Smooth muscle cell (in vitro differentiated cells): ENCODE results near the gene SLC25A11. TPM values are rescaled to one million over a fixed set of nuclear protein-coding genes. Genes with fewer than 3 reads are reported as not detected.

Experiments used
- DNase-seq: peaks from one replicate; lab custom pipeline; 2025; ENCODE audit not compliant: unreplicated experiment; lab: John Stamatoyannopoulos, UW
- H2AFZ ChIP-seq: fragments of 200-600 bp; sonication (generic); 2 replicates; pipeline ENCODE4 v1.6.0; 2016; ENCODE audit warnings: antibody characterized with exemption, low read depth, mild to moderate bottlenecking
- H3F3A ChIP-seq: fragments of 200-600 bp; sonication (generic); 2 replicates; pipeline ENCODE4 v1.6.0; 2017; ENCODE audit warnings: antibody characterized with exemption, low read depth
- H3K27ac ChIP-seq: fragments of 200-600 bp; sonication (generic); 2 replicates; pipeline ENCODE4 v1.5.1; 2016; ENCODE audit warnings: low read depth, mild to moderate bottlenecking
- H3K27me3 ChIP-seq: fragments of 200-600 bp; sonication (generic); 2 replicates; pipeline ENCODE4 v1.6.1; 2016; ENCODE audit warnings: low read depth, mild to moderate bottlenecking
- H3K36me3 ChIP-seq: fragments of 200-600 bp; sonication (generic); 2 replicates; pipeline ENCODE4 v1.5.1; 2016; ENCODE audit warnings: low read depth
- H3K4me1 ChIP-seq: fragments of 200-600 bp; sonication (generic); 2 replicates; pipeline ENCODE4 v1.5.1; 2016; ENCODE audit warnings: low read depth
- H3K4me2 ChIP-seq: fragments of 200-600 bp; sonication (generic); 2 replicates; pipeline ENCODE4 v1.6.0; 2016; ENCODE audit warnings: mild to moderate bottlenecking
- H3K4me3 ChIP-seq: fragments of 200-600 bp; sonication (generic); 2 replicates; pipeline ENCODE4 v1.5.1; 2016; ENCODE audit warnings: mild to moderate bottlenecking
- H3K79me2 ChIP-seq: fragments of 200-600 bp; sonication (generic); 2 replicates; pipeline ENCODE4 v1.6.0; 2016; ENCODE audit warnings: low read depth, mild to moderate bottlenecking
- H3K9ac ChIP-seq: fragments of 200-600 bp; sonication (generic); 2 replicates; pipeline ENCODE4 v1.6.0; 2016; ENCODE audit warnings: low read depth
- H3K9me3 ChIP-seq: fragments of 200-600 bp; sonication (generic); replicated peaks from 2 replicates; pipeline ENCODE4 v1.5.1; 2016; ENCODE audit warnings: low read depth
- H4K20me1 ChIP-seq: fragments of 200-600 bp; sonication (generic); 2 replicates; pipeline ENCODE4 v1.6.0; 2016; ENCODE audit warnings: low read depth
- WGBS: methylation state at CpG from one replicate; pipeline ENCODE4 v1.1.7; 2016; ENCODE audit warnings: low lambda C conversion rate; 5-methylcytosine and 5-hydroxymethylcytosine counted together
- polyA plus RNA-seq: library from polyadenylated mRNA; unstranded; fragments of >200 nt; fragmentation: Nextera tagmentation; extraction: Ambion mirVana; gene quantifications from 2 replicates; pipeline ENCODE4 v1.2.1, GENCODE V29; 2016
- total RNA-seq: library from RNA; depleted of rRNA; stranded (reverse); fragments of >200 nt; gene quantifications from 2 replicates; pipeline ENCODE4 v1.2.3, GENCODE V29; 2014
- TF ChIP-seq, protein P1 (sequence below): fragments of 200-600 bp; sonication (generic); IDR thresholded peaks from 2 replicates; pipeline ENCODE4 v1.5.1; 2017; ENCODE audit warnings: borderline replicate concordance, mild to moderate bottlenecking, antibody characterized with exemption; ENCODE audit not compliant: insufficient read depth, poor library complexity, severe bottlenecking

The SLC25A11 gene
- total and polyA plus RNA-seq, 2 experiments from 2014 or later = 29.9 to 67.5 TPM

DNA sequence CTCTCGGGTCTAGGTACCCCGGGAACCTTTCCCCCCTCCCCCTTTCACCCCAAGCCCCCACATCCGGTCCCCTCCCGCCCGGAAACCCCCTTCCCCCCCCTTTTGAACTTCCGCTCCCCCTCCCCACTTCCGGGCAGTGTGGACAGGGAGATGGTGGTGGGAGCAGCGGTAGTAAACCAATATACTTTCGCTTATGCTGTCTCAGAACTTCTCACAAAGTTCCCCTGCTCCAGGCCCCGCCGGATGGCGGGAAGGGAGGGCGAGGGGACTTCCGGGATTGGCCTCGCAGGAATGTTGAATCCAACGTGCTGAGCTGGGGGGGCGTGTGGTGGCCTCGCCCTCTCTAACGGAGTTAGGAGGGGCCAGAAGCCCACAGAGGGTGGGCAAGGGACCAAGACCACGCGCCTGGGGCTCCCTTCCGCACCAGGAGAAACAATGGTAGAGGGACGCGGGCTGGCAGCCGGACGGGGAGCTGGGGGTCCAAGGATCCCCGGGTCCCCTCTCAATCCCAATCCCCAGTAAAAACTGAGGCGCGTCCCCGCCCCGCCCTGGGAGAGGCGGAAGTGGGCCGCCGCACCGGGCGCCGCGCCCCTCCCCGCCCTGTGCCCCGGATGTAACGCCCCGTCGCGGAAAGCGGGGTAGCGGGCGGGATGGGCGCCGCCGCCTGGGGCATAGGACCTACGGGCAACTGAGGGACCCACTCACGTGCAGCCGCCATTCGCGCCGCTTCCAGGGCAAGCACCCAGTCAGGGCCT is 7.7 kb upstream of the SLC25A11 start:
- peak overlapping the region; percentile 96 for H3K4me3 ChIP-seq
- H3F3A ChIP-seq = peaks cover 40% of the 10 kb centered on the region
- peak overlapping the region; percentile 96 for H3K27ac ChIP-seq
- TF ChIP-seq, protein P1, sequence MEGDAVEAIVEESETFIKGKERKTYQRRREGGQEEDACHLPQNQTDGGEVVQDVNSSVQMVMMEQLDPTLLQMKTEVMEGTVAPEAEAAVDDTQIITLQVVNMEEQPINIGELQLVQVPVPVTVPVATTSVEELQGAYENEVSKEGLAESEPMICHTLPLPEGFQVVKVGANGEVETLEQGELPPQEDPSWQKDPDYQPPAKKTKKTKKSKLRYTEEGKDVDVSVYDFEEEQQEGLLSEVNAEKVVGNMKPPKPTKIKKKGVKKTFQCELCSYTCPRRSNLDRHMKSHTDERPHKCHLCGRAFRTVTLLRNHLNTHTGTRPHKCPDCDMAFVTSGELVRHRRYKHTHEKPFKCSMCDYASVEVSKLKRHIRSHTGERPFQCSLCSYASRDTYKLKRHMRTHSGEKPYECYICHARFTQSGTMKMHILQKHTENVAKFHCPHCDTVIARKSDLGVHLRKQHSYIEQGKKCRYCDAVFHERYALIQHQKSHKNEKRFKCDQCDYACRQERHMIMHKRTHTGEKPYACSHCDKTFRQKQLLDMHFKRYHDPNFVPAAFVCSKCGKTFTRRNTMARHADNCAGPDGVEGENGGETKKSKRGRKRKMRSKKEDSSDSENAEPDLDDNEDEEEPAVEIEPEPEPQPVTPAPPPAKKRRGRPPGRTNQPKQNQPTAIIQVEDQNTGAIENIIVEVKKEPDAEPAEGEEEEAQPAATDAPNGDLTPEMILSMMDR = no peak
- peaks cover 29% of the 10 kb centered on the region for H3K4me1 ChIP-seq
- H3K27me3 ChIP-seq = no peaks in the 10 kb centered on the region
- 1% methylated on average over 14 of the region's 56 CpGs for WGBS
- H3K4me2 ChIP-seq = peak overlapping the region; percentile 90
- no peaks in the 10 kb centered on the region for H3K36me3 ChIP-seq
- H4K20me1 ChIP-seq = peaks cover 37% of the 10 kb centered on the region
- H3K9me3 ChIP-seq = no peaks in the 10 kb centered on the region
- H3K9ac ChIP-seq = peak overlapping the region; percentile 94
- DNase-seq = peak; percentile 38
- peaks cover 50% of the 10 kb centered on the region for H3K79me2 ChIP-seq
- H2AFZ ChIP-seq = no peak overlapping the region

GRCh38 chr17:4947010-4947410 is 7.2 kb upstream of the SLC25A11 start:
- peaks cover 54% of the 10 kb centered on the region for H3K79me2 ChIP-seq
- peaks cover 29% of the 10 kb centered on the region for H3K4me1 ChIP-seq
- peak overlapping the region; percentile 90 for H3K4me2 ChIP-seq
- no peaks in the 10 kb centered on the region for H3K9me3 ChIP-seq
- peak overlapping the region; percentile 96 for H3K4me3 ChIP-seq
- no peak overlapping the region for H2AFZ ChIP-seq
- no peaks in the 10 kb centered on the region for H3K27me3 ChIP-seq
- DNase-seq = no peak
- H4K20me1 ChIP-seq = peaks cover 37% of the 10 kb centered on the region
- H3K9ac ChIP-seq = peak overlapping the region; percentile 94
- 0% methylated on average over 6 of the region's 7 CpGs for WGBS
- H3K27ac ChIP-seq = peak overlapping the region; percentile 96
- no peaks in the 10 kb centered on the region for H3K36me3 ChIP-seq
- peaks cover 41% of the 10 kb centered on the region for H3F3A ChIP-seq
- TF ChIP-seq, protein P1 = no peak

GRCh38 chr17:4946312-4946976 is 6.6 kb upstream of the SLC25A11 start:
- Histone ChIP-seq H3K27me3 (no peaks in the 10 kb centered on the region), H3K4me3 (peak overlapping the region; percentile 96), H4K20me1 (peaks cover 40% of the 10 kb centered on the region), H3K27ac (peak overlapping the region; percentile 96), H3K4me2 (peak overlapping the region; percentile 90), H3K4me1 (peaks cover 28% of the 10 kb centered on the region), H3K79me2 (peaks cover 60% of the 10 kb centered on the region), H3K9ac (peak overlapping the region; percentile 94), H3K9me3 (no peaks in the 10 kb centered on the region), H3F3A (peaks cover 45% of the 10 kb centered on the region), H3K36me3 (no peaks in the 10 kb centered on the region), H2AFZ (no peak overlapping the region)
- WGBS = 57% methylated on average over 16 of the region's 16 CpGs
- no peak for DNase-seq
- TF ChIP-seq, protein P1 = no peak

DNA sequence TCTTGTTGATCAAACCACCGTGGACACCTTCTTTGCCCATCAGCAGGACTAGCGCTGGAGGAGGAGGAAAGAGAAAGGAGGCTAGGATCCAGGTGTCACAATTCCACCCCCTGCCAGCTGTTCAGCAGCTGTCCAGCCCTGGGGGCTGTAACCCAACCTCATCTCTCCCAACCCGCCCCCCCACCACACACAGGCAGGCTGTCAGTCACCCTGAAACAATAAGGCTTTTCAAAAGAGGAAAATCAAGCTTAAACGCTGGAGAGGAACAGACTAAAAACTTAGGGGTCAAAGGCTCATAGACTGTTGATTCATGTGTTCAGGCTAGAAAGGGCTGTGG is 6.1 kb upstream of the SLC25A11 start:
- Histone ChIP-seq H3K9ac (peak overlapping the region; percentile 94), H3K4me2 (peak overlapping the region; percentile 90), H3K4me1 (peaks cover 28% of the 10 kb centered on the region), H3K36me3 (no peaks in the 10 kb centered on the region), H4K20me1 (peaks cover 40% of the 10 kb centered on the region), H3K9me3 (no peaks in the 10 kb centered on the region), H3K27ac (peak overlapping the region; percentile 96), H2AFZ (no peak overlapping the region), H3K4me3 (peak overlapping the region; percentile 96), H3K79me2 (peaks cover 65% of the 10 kb centered on the region), H3K27me3 (no peaks in the 10 kb centered on the region), H3F3A (peaks cover 42% of the 10 kb centered on the region)
- TF ChIP-seq, protein P1 = no peak
- DNase-seq = no peak
- WGBS = 63% methylated on average over 4 of the region's 4 CpGs
